H1 (cell line): ENCODE measurements around the gene BCAS1.

Source experiments
- CEBPB ChIP-seq: IDR thresholded peaks from 2 replicates; pipeline ENCODE4 v1.6.1; 2012; ENCODE audit warnings: low read depth, low read length
- EP300 ChIP-seq, 2 experiments: IDR thresholded peaks; 1 replicate in 1 of 2; 2 replicates in 1 of 2; pipeline ENCODE4 v1.6.1; 2011 to 2012; ENCODE audit warnings: low read depth in 2 of 2, low read length in 2 of 2, mild to moderate bottlenecking in 2 of 2, borderline replicate concordance in 1 of 2, inconsistent platforms in 1 of 2, moderate library complexity in 1 of 2

- no peak for TF ChIP-seq CEBPB
- no peak for TF ChIP-seq EP300 (IDR thresholded peaks at IDR 0.05; ENCODE audit: borderline replicate concordance in 1 of 2, low read depth in 2 of 2, low read length in 2 of 2)
Observed at GRCh38 chr20:53933232-53933846, 137.1 kb downstream of the BCAS1 start.
